ENCODE data around the gene WDR1. TPM values are rescaled to one million over a fixed set of nuclear protein-coding genes. Genes with fewer than 3 reads are reported as not detected.

The WDR1 gene
- total RNA-seq = 100 to 1,000 TPM; 397 to 413 TPM

GRCh38 chr4:10116569-10117358, at the start of gene WDR1:
Gene WDR1 (minus strand): TSS chr4:10116799. CDS start chr4:10116666, 133 bp downstream.
- ChIA-PET CTCF (interaction anchor here (1.0 to 2.0 kb wide), 5 partner anchors 10 to 341 kb away, joined by 3 to 7 read pairs (median 5); partner anchors contain the start of gene ZNF518B), POLR2A (interaction anchor here (0.6 to 2.7 kb wide), 12 partner anchors 9 to 340 kb away, joined by 3 to 27 read pairs (median 6); no protein-coding TSS in a partner anchor)

GRCh38 chr4:10164877-10165283, 48.3 kb upstream of the WDR1 start:
- POLR2A ChIA-PET = no interaction called here

GRCh38 chr4:10163296-10163695, 46.7 kb upstream of the WDR1 start:
- CTCF ChIA-PET = interaction anchor here (1.1 kb wide), 1 partner anchor 16 kb away, joined by 3 read pairs; no protein-coding TSS in a partner anchor

More at GRCh38 chr4:10164877-10165283, 48.3 kb upstream of the WDR1 start:
- CTCF ChIA-PET = interaction anchor here (1.1 to 1.4 kb wide), 2 partner anchors 10 to 17 kb away, joined by 3 to 5 read pairs; no protein-coding TSS in a partner anchor

GRCh38 chr4:10162341-10163000, 45.9 kb upstream of the WDR1 start:
- POLR2A ChIA-PET = no interaction called here
- CTCF ChIA-PET = no interaction called here

More at GRCh38 chr4:10163296-10163695, 46.7 kb upstream of the WDR1 start:
- POLR2A ChIA-PET = no interaction called here

GRCh38 chr4:10161840-10162239, 45.2 kb upstream of the WDR1 start:
- ChIA-PET CTCF (interaction anchor here (0.7 to 1.3 kb wide), 4 partner anchors 9 to 391 kb away, joined by 3 to 4 read pairs (median 3); no protein-coding TSS in a partner anchor), POLR2A (no interaction called here)

GRCh38 chr4:10161146-10161545, 44.5 kb upstream of the WDR1 start:
- ChIA-PET CTCF (interaction anchor here (0.7 to 1.3 kb wide), 5 partner anchors 10 to 391 kb away, joined by 3 to 4 read pairs (median 3); no protein-coding TSS in a partner anchor), POLR2A (no interaction called here)

- ChIA-PET CTCF (interaction anchor here (1.0 to 1.3 kb wide), 3 partner anchors 10 to 301 kb away, joined by 3 read pairs; no protein-coding TSS in a partner anchor), POLR2A (no interaction called here)
Measured at GRCh38 chr4:10160281-10160856, 43.8 kb upstream of the WDR1 start.

- ChIA-PET POLR2A (no interaction called here), CTCF (interaction anchor here (1.0 to 1.1 kb wide), 2 partner anchors 17 to 22 kb away, joined by 3 to 4 read pairs; no protein-coding TSS in a partner anchor)
Measured at GRCh38 chr4:10159671-10160070, 43.1 kb upstream of the WDR1 start.

GRCh38 chr4:10158333-10158942, 41.8 kb upstream of the WDR1 start:
- CTCF ChIA-PET = interaction anchor here (0.6 to 1.2 kb wide), 10 partner anchors 15 to 379 kb away, joined by 3 to 4 read pairs (median 3); no protein-coding TSS in a partner anchor
- POLR2A ChIA-PET = no interaction called here

GRCh38 chr4:10157478-10158332, 41.1 kb upstream of the WDR1 start:
- ChIA-PET POLR2A (no interaction called here), CTCF (interaction anchor here (0.6 to 1.2 kb wide), 8 partner anchors 15 to 380 kb away, joined by 3 to 4 read pairs (median 3); no protein-coding TSS in a partner anchor)

- POLR2A ChIA-PET = no interaction called here
- CTCF ChIA-PET = no interaction called here
Measured at GRCh38 chr4:10154241-10154640, 37.6 kb upstream of the WDR1 start.

- ChIA-PET POLR2A (no interaction called here), CTCF (interaction anchor here (0.8 kb wide), 1 partner anchor 384 kb away, joined by 4 read pairs; no protein-coding TSS in a partner anchor)
Measured at GRCh38 chr4:10153161-10153560, 36.6 kb upstream of the WDR1 start.

GRCh38 chr4:10151182-10151581, 34.6 kb upstream of the WDR1 start:
- ChIA-PET CTCF (no interaction called here), POLR2A (no interaction called here)

GRCh38 chr4:10144966-10145365, 28.4 kb upstream of the WDR1 start:
- CTCF ChIA-PET = no interaction called here
- POLR2A ChIA-PET = no interaction called here

GRCh38 chr4:10144479-10144878, 27.9 kb upstream of the WDR1 start:
- ChIA-PET POLR2A (no interaction called here), CTCF (no interaction called here)

- CTCF ChIA-PET = interaction anchor here (0.8 to 1.6 kb wide), 2 partner anchors 15 to 398 kb away, joined by 3 read pairs; no protein-coding TSS in a partner anchor
- POLR2A ChIA-PET = no interaction called here
Measured at GRCh38 chr4:10143171-10143570, 26.6 kb upstream of the WDR1 start.

- ChIA-PET CTCF (interaction anchor here (1.1 kb wide), 1 partner anchor 11 kb away, joined by 3 read pairs; no protein-coding TSS in a partner anchor), POLR2A (no interaction called here)
Measured at GRCh38 chr4:10140866-10141759, 24.5 kb upstream of the WDR1 start.

Measured in activated CD8-positive, alpha-beta memory T cell treated with anti-CD3 and anti-CD28 coated beads for 36 hours (primary cell).